Stimulated activated CD8-positive, alpha-beta memory T cell treated with anti-CD3 and anti-CD28 coated beads, Interleukin-12 subunit alpha, Interleukin-12 subunit beta, amount 100 ng/mL, for 1 hour (primary cell): ENCODE measurements around the gene POLR1H.

Experiments used
- DNase-seq: peaks from one replicate; pipeline ENCODE4 v3.0.0-alpha.2; 2020; ENCODE audit warnings: low read depth

Gene POLR1H

GRCh38 chr6:30096829-30097228, 35.8 kb downstream of the POLR1H start:
- DNase-seq: no peak

GRCh38 chr6:30097902-30098768, 37.1 kb downstream of the POLR1H start:
- no peak for DNase-seq

- no peak for DNase-seq
These were observed 39.1 kb downstream of the POLR1H start for GRCh38 chr6:30100154-30100553.

GRCh38 chr6:30100585-30101443, 39.7 kb downstream of the POLR1H start:
- DNase-seq: no peak

GRCh38 chr6:30101444-30102413, 40.7 kb downstream of the POLR1H start:
- DNase-seq: peak; percentile 37

- DNase-seq: no peak
These were observed 41.4 kb downstream of the POLR1H start for GRCh38 chr6:30102414-30102969.

GRCh38 chr6:30102970-30103871, 42.2 kb downstream of the POLR1H start:
- peak; percentile 73 for DNase-seq

- DNase-seq: no peak
These were observed 42.8 kb downstream of the POLR1H start for GRCh38 chr6:30103872-30104179.

GRCh38 chr6:30104661-30105060, 43.6 kb downstream of the POLR1H start:
- no peak for DNase-seq

GRCh38 chr6:30111266-30111856, 50.3 kb downstream of the POLR1H start:
- no peak for DNase-seq

GRCh38 chr6:30112402-30112994, 51.4 kb downstream of the POLR1H start:
- no peak for DNase-seq

- no peak for DNase-seq
These were observed 52.1 kb downstream of the POLR1H start, which contains the start of gene TRIM31 for GRCh38 chr6:30113003-30113759. TRIM31 (minus strand) TSS chr6:30113090; CDS start chr6:30112805, 285 bp downstream.

GRCh38 chr6:30113841-30114240, 52.8 kb downstream of the POLR1H start:
- no peak for DNase-seq
